Loucy (cell line): ENCODE measurements around the gene UGT1A9.

ENCODE experiments used
- H2AFZ ChIP-seq: fragments of 200-600 bp; sonication (generic); 2 replicates; pipeline ENCODE4 v1.6.0; 2016; ENCODE audit warnings: antibody characterized with exemption, mild to moderate bottlenecking, low read length, moderate library complexity
- H3F3A ChIP-seq: fragments of 200-600 bp; 2 replicates; pipeline ENCODE4 v1.6.0; 2016; ENCODE audit warnings: antibody characterized with exemption, low read depth, mild to moderate bottlenecking
- H3K27me3 ChIP-seq: fragments of 200-600 bp; sonication (generic); 2 replicates; pipeline ENCODE4 v1.6.1; 2014; ENCODE audit warnings: low read length, mild to moderate bottlenecking; ENCODE audit not compliant: insufficient read depth, poor library complexity, severe bottlenecking
- H3K36me3 ChIP-seq: fragments of 200-600 bp; sonication (generic); 2 replicates; pipeline ENCODE4 v1.6.1; 2016; ENCODE audit warnings: low read length; ENCODE audit not compliant: insufficient read depth
- H3K4me1 ChIP-seq: fragments of 200-600 bp; sonication (generic); 2 replicates; pipeline ENCODE4 v1.5.1; 2014; ENCODE audit warnings: low read length, mild to moderate bottlenecking; ENCODE audit not compliant: insufficient read depth, poor library complexity, severe bottlenecking
- H3K4me2 ChIP-seq: fragments of 200-600 bp; sonication (generic); 2 replicates; pipeline ENCODE4 v1.6.0; 2014; ENCODE audit warnings: antibody characterized with exemption, low read length, low read depth, mild to moderate bottlenecking; ENCODE audit not compliant: poor library complexity, severe bottlenecking
- H3K4me3 ChIP-seq: fragments of 200-600 bp; sonication (generic); 2 replicates; pipeline ENCODE4 v1.5.1; 2014; ENCODE audit warnings: low read length, mild to moderate bottlenecking, mixed read lengths; ENCODE audit not compliant: poor library complexity, severe bottlenecking
- H3K79me2 ChIP-seq: fragments of 200-600 bp; sonication (generic); 2 replicates; pipeline ENCODE4 v1.6.1; 2014; ENCODE audit warnings: low read length; ENCODE audit not compliant: insufficient read depth
- H3K9ac ChIP-seq: fragments of 200-600 bp; sonication (generic); 2 replicates; pipeline ENCODE4 v1.6.0; 2014; ENCODE audit warnings: mild to moderate bottlenecking, low read depth, low read length, moderate library complexity; ENCODE audit not compliant: poor library complexity, severe bottlenecking
- H3K9me2 ChIP-seq: fragments of 200-600 bp; sonication (generic); replicated peaks from 2 replicates; pipeline ENCODE4 v1.6.1; 2016; ENCODE audit warnings: low read depth, low read length, mixed read lengths
- H3K9me3 ChIP-seq: fragments of 200-600 bp; sonication (generic); 2 replicates; pipeline ENCODE4 v1.6.1; 2014; ENCODE audit warnings: mild to moderate bottlenecking, antibody characterized with exemption, low read length, low read depth; ENCODE audit not compliant: insufficient read depth
- H4K20me1 ChIP-seq: fragments of 200-600 bp; sonication (generic); 2 replicates; pipeline ENCODE4 v1.6.0; 2014; ENCODE audit warnings: antibody characterized with exemption, low read length, mild to moderate bottlenecking; ENCODE audit not compliant: insufficient read depth, poor library complexity, severe bottlenecking
- EZH2phosphoT487 ChIP-seq: fragments of 200-600 bp; IDR thresholded peaks from 2 replicates; pipeline ENCODE4 v1.6.1; 2018; ENCODE audit warnings: antibody characterized with exemption, mild to moderate bottlenecking, moderate library complexity, borderline replicate concordance
- TF ChIP-seq, protein P1 (sequence below): fragments of 200-600 bp; sonication (generic); conservative IDR thresholded peaks from 2 replicates; pipeline ENCODE4 v1.5.1; 2014; ENCODE audit warnings: mild to moderate bottlenecking, antibody characterized with exemption, low read length

UGT1A9 gene

GRCh38 chr2:233821196-233821595 lies 149.5 kb downstream of the UGT1A9 start:
- no peaks in the 10 kb centered on the region for H3K4me1 ChIP-seq
- H2AFZ ChIP-seq = no peak overlapping the region
- H3K4me3 ChIP-seq = no peak overlapping the region
- no peak overlapping the region for H3K4me2 ChIP-seq
- no peak for TF ChIP-seq EZH2phosphoT487
- TF ChIP-seq, protein P1, sequence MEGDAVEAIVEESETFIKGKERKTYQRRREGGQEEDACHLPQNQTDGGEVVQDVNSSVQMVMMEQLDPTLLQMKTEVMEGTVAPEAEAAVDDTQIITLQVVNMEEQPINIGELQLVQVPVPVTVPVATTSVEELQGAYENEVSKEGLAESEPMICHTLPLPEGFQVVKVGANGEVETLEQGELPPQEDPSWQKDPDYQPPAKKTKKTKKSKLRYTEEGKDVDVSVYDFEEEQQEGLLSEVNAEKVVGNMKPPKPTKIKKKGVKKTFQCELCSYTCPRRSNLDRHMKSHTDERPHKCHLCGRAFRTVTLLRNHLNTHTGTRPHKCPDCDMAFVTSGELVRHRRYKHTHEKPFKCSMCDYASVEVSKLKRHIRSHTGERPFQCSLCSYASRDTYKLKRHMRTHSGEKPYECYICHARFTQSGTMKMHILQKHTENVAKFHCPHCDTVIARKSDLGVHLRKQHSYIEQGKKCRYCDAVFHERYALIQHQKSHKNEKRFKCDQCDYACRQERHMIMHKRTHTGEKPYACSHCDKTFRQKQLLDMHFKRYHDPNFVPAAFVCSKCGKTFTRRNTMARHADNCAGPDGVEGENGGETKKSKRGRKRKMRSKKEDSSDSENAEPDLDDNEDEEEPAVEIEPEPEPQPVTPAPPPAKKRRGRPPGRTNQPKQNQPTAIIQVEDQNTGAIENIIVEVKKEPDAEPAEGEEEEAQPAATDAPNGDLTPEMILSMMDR = no peak
- no peaks in the 10 kb centered on the region for H3K79me2 ChIP-seq
- no peaks in the 10 kb centered on the region for H3K9me3 ChIP-seq
- no peaks in the 10 kb centered on the region for H3F3A ChIP-seq
- H3K36me3 ChIP-seq = no peaks in the 10 kb centered on the region
- no peaks in the 10 kb centered on the region for H3K9me2 ChIP-seq
- no peaks in the 10 kb centered on the region for H4K20me1 ChIP-seq
- no peaks in the 10 kb centered on the region for H3K27me3 ChIP-seq
- H3K9ac ChIP-seq = no peak overlapping the region

DNA sequence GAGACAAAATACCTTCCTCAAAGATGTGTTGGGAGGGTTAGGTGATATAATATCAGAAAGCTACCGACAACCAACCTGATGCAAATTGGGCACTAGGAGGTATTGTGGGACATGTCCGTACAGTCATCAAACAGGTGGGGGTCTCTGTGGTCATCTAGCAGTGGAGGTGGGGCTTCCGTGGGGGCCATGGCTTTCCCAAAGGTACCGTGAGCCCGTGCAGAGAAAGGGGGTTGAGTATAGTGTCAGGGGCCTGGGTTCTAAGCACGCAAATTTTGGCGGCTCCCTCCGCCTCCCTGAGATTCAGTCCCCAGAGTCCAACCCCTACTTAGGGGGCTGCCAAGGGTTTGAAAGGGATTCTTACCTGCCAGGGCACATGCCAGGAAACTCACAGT lies 150.0 kb downstream of the UGT1A9 start:
- H4K20me1 ChIP-seq = no peaks in the 10 kb centered on the region
- no peaks in the 10 kb centered on the region for H3K9me3 ChIP-seq
- no peaks in the 10 kb centered on the region for H3K79me2 ChIP-seq
- H3K36me3 ChIP-seq = no peaks in the 10 kb centered on the region
- H3F3A ChIP-seq = no peaks in the 10 kb centered on the region
- H3K27me3 ChIP-seq = no peaks in the 10 kb centered on the region
- no peak overlapping the region for H3K4me3 ChIP-seq
- no peaks in the 10 kb centered on the region for H3K9me2 ChIP-seq
- H3K4me2 ChIP-seq = no peak overlapping the region
- no peak overlapping the region for H3K9ac ChIP-seq
- H2AFZ ChIP-seq = no peak overlapping the region
- H3K4me1 ChIP-seq = no peaks in the 10 kb centered on the region
- TF ChIP-seq EZH2phosphoT487 = no peak
- TF ChIP-seq, protein P1 = no peak

DNA sequence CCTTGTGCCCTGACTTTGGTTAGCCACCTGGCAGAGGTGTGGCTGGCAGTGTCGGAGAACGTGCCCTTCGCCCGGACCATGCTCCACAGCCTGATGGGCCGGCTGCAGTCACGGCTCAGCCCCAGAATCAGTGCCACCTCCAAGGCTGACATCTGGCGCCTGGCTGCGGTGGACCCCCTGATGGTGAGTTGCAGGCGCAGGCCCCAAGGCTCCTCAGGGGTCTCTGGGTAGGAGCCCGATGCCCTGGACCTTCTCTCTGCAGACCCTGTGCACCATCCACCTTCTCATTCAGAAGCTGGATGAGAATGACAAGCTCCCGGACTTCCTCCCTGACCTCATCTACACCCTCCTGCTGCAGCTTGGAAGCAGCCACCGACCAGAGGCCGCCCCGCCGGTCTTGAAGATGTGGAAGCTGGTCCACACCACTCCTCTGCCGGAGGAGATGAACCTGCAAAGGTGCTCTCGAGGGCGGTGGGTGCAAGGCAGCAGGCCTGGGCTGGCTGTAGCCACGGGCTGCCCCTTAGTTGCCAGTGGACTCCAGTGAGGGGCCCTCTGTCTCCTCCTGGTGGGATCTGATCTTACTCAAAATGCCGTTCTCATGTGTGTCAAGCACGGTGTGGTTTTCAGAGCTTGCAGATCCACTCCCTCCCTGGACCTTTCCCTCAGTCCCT lies 150.5 kb downstream of the UGT1A9 start:
- Histone ChIP-seq H3K4me2 (no peak overlapping the region), H3K27me3 (no peaks in the 10 kb centered on the region), H3K79me2 (no peaks in the 10 kb centered on the region), H3K9me3 (no peaks in the 10 kb centered on the region), H3K4me3 (no peak overlapping the region), H3K9me2 (no peaks in the 10 kb centered on the region), H3F3A (no peaks in the 10 kb centered on the region), H3K36me3 (no peaks in the 10 kb centered on the region), H2AFZ (no peak overlapping the region), H4K20me1 (no peaks in the 10 kb centered on the region), H3K4me1 (no peaks in the 10 kb centered on the region), H3K9ac (no peak overlapping the region)
- no peak for TF ChIP-seq EZH2phosphoT487
- TF ChIP-seq, protein P1 = no peak
